Measurements from ENCODE around the gene GLB1L.

GLB1L gene

DNA sequence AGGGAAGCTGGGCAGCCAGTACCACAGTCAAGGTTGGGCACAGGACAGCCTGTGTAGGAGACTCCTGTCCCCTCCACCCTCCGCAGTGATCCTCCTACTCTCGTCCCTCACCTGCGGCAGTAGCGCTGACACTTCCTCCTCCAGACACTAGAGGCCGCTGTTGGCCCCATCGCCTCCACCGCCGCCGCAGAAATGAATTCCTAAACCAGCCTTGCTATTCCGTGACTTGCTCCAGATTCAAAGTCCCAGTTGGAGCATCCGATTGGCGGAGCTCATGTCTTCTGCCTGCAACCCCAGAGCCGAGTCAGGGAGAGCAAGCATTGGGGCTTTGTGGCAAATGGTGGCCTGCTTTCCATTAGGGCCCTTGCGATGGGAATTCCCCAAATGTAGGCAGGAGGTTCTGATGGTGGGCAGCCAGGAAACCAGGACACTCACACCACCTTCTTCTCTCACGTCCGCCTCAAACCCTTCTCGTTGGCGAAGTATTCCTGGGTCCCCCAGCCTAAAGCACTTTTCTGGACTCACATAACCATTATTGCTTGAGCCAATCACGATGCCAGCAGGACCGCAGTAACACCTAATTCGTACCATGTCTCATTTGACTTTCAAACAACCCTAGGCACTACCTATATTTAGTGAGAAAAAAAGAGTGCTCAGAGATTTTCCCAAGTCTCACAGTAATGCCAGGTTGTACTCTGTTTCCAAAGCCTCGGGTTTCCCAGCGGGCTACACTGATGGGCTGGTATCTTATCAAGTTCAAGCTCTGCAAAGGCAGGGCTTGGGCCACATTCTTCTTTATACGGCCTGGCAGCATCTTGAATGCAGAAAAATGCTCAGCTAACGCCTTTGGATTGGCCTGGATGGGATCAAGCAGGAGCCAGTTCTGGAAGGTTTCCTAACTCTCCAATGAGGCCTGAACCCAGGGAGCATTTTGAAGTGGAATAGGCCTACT lies 32.7 kb upstream of the GLB1L start:
- H3K9me3 ChIP-seq (ENCODE audit: control insufficient read depth, low read length) = no peaks in the 10 kb centered on the region
- H2BK120ac ChIP-seq (ENCODE audit: low read depth, low read length) = no peak overlapping the region
- no peak overlapping the region for H2BK15ac ChIP-seq (ENCODE audit: low read depth, poor library complexity, severe bottlenecking)
- H3K36me3 ChIP-seq (ENCODE audit: control insufficient read depth in 1 of 2, insufficient read depth in 2 of 2, low read depth in 1 of 2, low read length in 2 of 2) = peaks cover 23 to 28% of the 10 kb centered on the region in 2 experiments
- H3K9ac ChIP-seq (ENCODE audit: low read length) = peak overlapping the region; percentile 97
- peak overlapping the region in 1 of 2 experiments; percentile 31 for H3K4me3 ChIP-seq (ENCODE audit: insufficient read depth in 1 of 2, low read depth in 1 of 2, low read length in 2 of 2)
- H2BK5ac ChIP-seq (ENCODE audit: low read depth, low read length, poor library complexity, severe bottlenecking) = no peak overlapping the region
- no peak overlapping the region for H3K23ac ChIP-seq (ENCODE audit: low read length in 2 of 2)
- H4K91ac ChIP-seq (ENCODE audit: low read length) = peak overlapping the region; percentile 63
- H3K18ac ChIP-seq (ENCODE audit: low read depth in 1 of 2, low read length in 2 of 2) = peak overlapping the region; percentile 30 to 31
- H3K14ac ChIP-seq (ENCODE audit: low read length in 2 of 2) = no peak overlapping the region
- no peaks in the 10 kb centered on the region for H3K27me3 ChIP-seq (ENCODE audit: control insufficient read depth in 1 of 2, insufficient read depth in 1 of 2, low read length in 2 of 2)
- H3K4me1 ChIP-seq (ENCODE audit: control insufficient read depth, insufficient read depth, low read depth, low read length) = peaks cover 36% of the 10 kb centered on the region
- WGBS = 36% methylated on average over 25 of the region's 25 CpGs
- peak; percentile 91 for DNase-seq
- peak overlapping the region; percentile 66 for H4K8ac ChIP-seq (ENCODE audit: low read length)
- peak overlapping the region; percentile 56 for H3K4me2 ChIP-seq (ENCODE audit: low read length, poor library complexity, severe bottlenecking)
- H2BK12ac ChIP-seq (ENCODE audit: low read length in 2 of 2) = peak overlapping the region; percentile 82 to 87
- H3K4ac ChIP-seq (ENCODE audit: low read depth in 1 of 2, low read length in 2 of 2) = peak overlapping the region in 1 of 2 experiments; percentile 3
- H3K27ac ChIP-seq (ENCODE audit: low read length, poor library complexity, severe bottlenecking) = peak overlapping the region; percentile 83
- H3K79me1 ChIP-seq (replicated peaks; ENCODE audit: low read length, poor library complexity, severe bottlenecking) = peaks cover 13% of the 10 kb centered on the region
- peak overlapping the region; percentile 66 for H2AFZ ChIP-seq (ENCODE audit: low read depth, low read length)
- H2AK5ac ChIP-seq (ENCODE audit: low read length, severe bottlenecking) = peak overlapping the region; percentile 1

DNA sequence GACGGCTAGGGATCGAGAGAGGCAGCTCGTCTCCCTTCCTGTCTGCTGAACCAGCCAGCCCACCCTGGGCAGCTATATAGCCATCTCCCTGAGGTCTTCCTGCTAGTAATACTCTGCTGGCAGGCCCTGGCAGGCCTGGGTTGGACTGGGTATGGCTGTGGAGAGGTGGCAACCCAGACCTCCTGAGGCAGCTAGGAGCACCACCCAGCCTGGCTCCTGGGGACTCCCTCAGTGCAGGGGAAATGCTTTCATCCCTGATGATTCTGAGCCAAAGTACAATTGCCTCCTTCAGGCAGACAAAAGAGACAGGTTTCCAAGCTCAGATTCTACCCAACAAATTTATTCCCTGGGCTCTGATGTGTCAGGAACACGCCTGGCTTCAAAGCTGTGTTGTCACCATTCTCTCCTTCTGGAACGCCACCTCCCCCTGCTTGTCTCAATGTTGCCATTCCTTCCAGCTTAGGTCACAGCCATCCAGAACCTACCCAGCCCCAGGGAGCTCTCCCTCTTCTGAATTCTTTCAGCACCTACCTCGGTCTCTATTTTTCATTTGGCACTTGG lies 29.2 kb upstream of the GLB1L start:
- no peaks in the 10 kb centered on the region for H3K9me3 ChIP-seq (ENCODE audit: control insufficient read depth, low read length)
- no peak overlapping the region for H2BK120ac ChIP-seq (ENCODE audit: low read depth, low read length)
- H3K27me3 ChIP-seq (ENCODE audit: control insufficient read depth in 1 of 2, insufficient read depth in 1 of 2, low read length in 2 of 2) = peaks cover 0 to 9% of the 10 kb centered on the region in 2 experiments
- H3K23ac ChIP-seq (ENCODE audit: low read length in 2 of 2) = no peak overlapping the region
- H4K91ac ChIP-seq (ENCODE audit: low read length) = peak overlapping the region; percentile 53
- H3K4me2 ChIP-seq (ENCODE audit: low read length, poor library complexity, severe bottlenecking) = no peak overlapping the region
- peak overlapping the region in 1 of 2 experiments; percentile 37 for H3K14ac ChIP-seq (ENCODE audit: low read length in 2 of 2)
- peak overlapping the region; percentile 58 for H3K9ac ChIP-seq (ENCODE audit: low read length)
- WGBS = 2% methylated on average over 2 of the region's 6 CpGs
- H3K4me3 ChIP-seq (ENCODE audit: insufficient read depth in 1 of 2, low read depth in 1 of 2, low read length in 2 of 2) = peak overlapping the region in 1 of 2 experiments; percentile 20
- no peaks in the 10 kb centered on the region for H3K79me1 ChIP-seq (replicated peaks; ENCODE audit: low read length, poor library complexity, severe bottlenecking)
- H2AFZ ChIP-seq (ENCODE audit: low read depth, low read length) = peak overlapping the region; percentile 8
- H3K27ac ChIP-seq (ENCODE audit: low read length, poor library complexity, severe bottlenecking) = peak overlapping the region; percentile 80
- H3K4ac ChIP-seq (ENCODE audit: low read depth in 1 of 2, low read length in 2 of 2) = peak overlapping the region; percentile 9 to 52
- H3K4me1 ChIP-seq (ENCODE audit: control insufficient read depth, insufficient read depth, low read depth, low read length) = peaks cover 28% of the 10 kb centered on the region
- H4K8ac ChIP-seq (ENCODE audit: low read length) = peak overlapping the region; percentile 62
- DNase-seq = peak; percentile 87
- peak overlapping the region; percentile 24 for H2AK5ac ChIP-seq (ENCODE audit: low read length, severe bottlenecking)
- no peak overlapping the region for H2BK12ac ChIP-seq (ENCODE audit: low read length in 2 of 2)
- H3K36me3 ChIP-seq (ENCODE audit: control insufficient read depth in 1 of 2, insufficient read depth in 2 of 2, low read depth in 1 of 2, low read length in 2 of 2) = no peaks in the 10 kb centered on the region
- H3K18ac ChIP-seq (ENCODE audit: low read depth in 1 of 2, low read length in 2 of 2) = peak overlapping the region; percentile 71 to 72
- no peak overlapping the region for H2BK15ac ChIP-seq (ENCODE audit: low read depth, poor library complexity, severe bottlenecking)
- H2BK5ac ChIP-seq (ENCODE audit: low read depth, low read length, poor library complexity, severe bottlenecking) = no peak overlapping the region

GRCh38 chr2:219273937-219274336 lies 28.7 kb upstream of the GLB1L start:
- no peak for DNase-seq
- H2BK120ac ChIP-seq (ENCODE audit: low read depth, low read length) = no peak overlapping the region
- H3K4me1 ChIP-seq (ENCODE audit: control insufficient read depth, insufficient read depth, low read depth, low read length) = peaks cover 31% of the 10 kb centered on the region
- no peak overlapping the region for H3K23ac ChIP-seq (ENCODE audit: low read length in 2 of 2)
- H3K4me3 ChIP-seq (ENCODE audit: insufficient read depth in 1 of 2, low read depth in 1 of 2, low read length in 2 of 2) = no peak overlapping the region
- no peak overlapping the region for H2AFZ ChIP-seq (ENCODE audit: low read depth, low read length)
- H3K27me3 ChIP-seq (ENCODE audit: control insufficient read depth in 1 of 2, insufficient read depth in 1 of 2, low read length in 2 of 2) = peaks cover 0 to 11% of the 10 kb centered on the region in 2 experiments
- H3K9me3 ChIP-seq (ENCODE audit: control insufficient read depth, low read length) = no peaks in the 10 kb centered on the region
- peak overlapping the region; percentile 62 for H4K8ac ChIP-seq (ENCODE audit: low read length)
- H2AK5ac ChIP-seq (ENCODE audit: low read length, severe bottlenecking) = peak overlapping the region; percentile 24
- peak overlapping the region; percentile 20 for H4K91ac ChIP-seq (ENCODE audit: low read length)
- H3K9ac ChIP-seq (ENCODE audit: low read length) = peak overlapping the region; percentile 58
- no peak overlapping the region for H2BK12ac ChIP-seq (ENCODE audit: low read length in 2 of 2)
- 73% methylated on average over 2 of the region's 3 CpGs for WGBS
- H2BK5ac ChIP-seq (ENCODE audit: low read depth, low read length, poor library complexity, severe bottlenecking) = peak overlapping the region; percentile 12
- H3K36me3 ChIP-seq (ENCODE audit: control insufficient read depth in 1 of 2, insufficient read depth in 2 of 2, low read depth in 1 of 2, low read length in 2 of 2) = no peaks in the 10 kb centered on the region
- no peak overlapping the region for H2BK15ac ChIP-seq (ENCODE audit: low read depth, poor library complexity, severe bottlenecking)
- H3K79me1 ChIP-seq (replicated peaks; ENCODE audit: low read length, poor library complexity, severe bottlenecking) = no peaks in the 10 kb centered on the region
- H3K27ac ChIP-seq (ENCODE audit: low read length, poor library complexity, severe bottlenecking) = peak overlapping the region; percentile 80
- no peak overlapping the region for H3K4me2 ChIP-seq (ENCODE audit: low read length, poor library complexity, severe bottlenecking)
- no peak overlapping the region for H3K18ac ChIP-seq (ENCODE audit: low read depth in 1 of 2, low read length in 2 of 2)
- H3K4ac ChIP-seq (ENCODE audit: low read depth in 1 of 2, low read length in 2 of 2) = peak overlapping the region; percentile 9 to 52
- peak overlapping the region in 1 of 2 experiments; percentile 37 for H3K14ac ChIP-seq (ENCODE audit: low read length in 2 of 2)

GRCh38 chr2:219272995-219273394 lies 27.8 kb upstream of the GLB1L start:
- 28% methylated on average over 1 of the region's 2 CpGs for WGBS
- H4K8ac ChIP-seq (ENCODE audit: low read length) = no peak overlapping the region
- no peak overlapping the region for H3K23ac ChIP-seq (ENCODE audit: low read length in 2 of 2)
- H3K4ac ChIP-seq (ENCODE audit: low read depth in 1 of 2, low read length in 2 of 2) = no peak overlapping the region
- H3K9ac ChIP-seq (ENCODE audit: low read length) = no peak overlapping the region
- no peak overlapping the region for H2BK120ac ChIP-seq (ENCODE audit: low read depth, low read length)
- H3K36me3 ChIP-seq (ENCODE audit: control insufficient read depth in 1 of 2, insufficient read depth in 2 of 2, low read depth in 1 of 2, low read length in 2 of 2) = no peaks in the 10 kb centered on the region
- H3K9me3 ChIP-seq (ENCODE audit: control insufficient read depth, low read length) = no peaks in the 10 kb centered on the region
- H2AFZ ChIP-seq (ENCODE audit: low read depth, low read length) = no peak overlapping the region
- H3K14ac ChIP-seq (ENCODE audit: low read length in 2 of 2) = no peak overlapping the region
- H4K91ac ChIP-seq (ENCODE audit: low read length) = no peak overlapping the region
- H2BK15ac ChIP-seq (ENCODE audit: low read depth, poor library complexity, severe bottlenecking) = no peak overlapping the region
- H2BK5ac ChIP-seq (ENCODE audit: low read depth, low read length, poor library complexity, severe bottlenecking) = no peak overlapping the region
- no peak overlapping the region for H3K27ac ChIP-seq (ENCODE audit: low read length, poor library complexity, severe bottlenecking)
- H3K18ac ChIP-seq (ENCODE audit: low read depth in 1 of 2, low read length in 2 of 2) = no peak overlapping the region
- peaks cover 26% of the 10 kb centered on the region for H3K4me1 ChIP-seq (ENCODE audit: control insufficient read depth, insufficient read depth, low read depth, low read length)
- no peak overlapping the region for H3K4me3 ChIP-seq (ENCODE audit: insufficient read depth in 1 of 2, low read depth in 1 of 2, low read length in 2 of 2)
- H3K4me2 ChIP-seq (ENCODE audit: low read length, poor library complexity, severe bottlenecking) = no peak overlapping the region
- no peaks in the 10 kb centered on the region for H3K79me1 ChIP-seq (replicated peaks; ENCODE audit: low read length, poor library complexity, severe bottlenecking)
- peaks cover 0 to 11% of the 10 kb centered on the region in 2 experiments for H3K27me3 ChIP-seq (ENCODE audit: control insufficient read depth in 1 of 2, insufficient read depth in 1 of 2, low read length in 2 of 2)
- DNase-seq = no peak
- H2AK5ac ChIP-seq (ENCODE audit: low read length, severe bottlenecking) = no peak overlapping the region
- H2BK12ac ChIP-seq (ENCODE audit: low read length in 2 of 2) = no peak overlapping the region
